HG02798 (cell line): ENCODE data around the gene NREP.

Experiments used
- ATAC-seq: cut with Tn5 transposase; IDR thresholded peaks from one replicate; pipeline ENCODE4 v1.9.1; 2021; ENCODE audit warnings: mild to moderate bottlenecking; ENCODE audit not compliant: unreplicated experiment, poor library complexity

The NREP gene

DNA sequence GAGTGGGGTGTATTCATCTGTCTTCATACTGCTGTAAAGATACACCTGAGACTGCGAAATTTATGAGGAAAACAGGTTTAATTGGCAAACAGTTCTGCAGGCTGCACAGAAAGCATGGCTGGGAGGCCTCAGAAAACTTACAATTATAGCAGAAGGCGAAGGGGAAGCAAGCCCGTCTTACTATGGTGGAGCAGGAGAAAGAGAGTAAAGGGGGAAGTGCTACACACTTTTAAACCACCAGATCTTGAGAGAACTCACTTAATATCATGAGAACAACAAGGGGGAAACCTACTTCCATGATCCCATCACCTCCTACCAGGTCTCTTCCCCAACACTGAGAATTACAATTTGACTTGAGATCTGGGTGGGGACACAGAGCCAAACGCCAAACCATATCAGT is 12.5 kb upstream of the NREP start:
- no peak for ATAC-seq

DNA sequence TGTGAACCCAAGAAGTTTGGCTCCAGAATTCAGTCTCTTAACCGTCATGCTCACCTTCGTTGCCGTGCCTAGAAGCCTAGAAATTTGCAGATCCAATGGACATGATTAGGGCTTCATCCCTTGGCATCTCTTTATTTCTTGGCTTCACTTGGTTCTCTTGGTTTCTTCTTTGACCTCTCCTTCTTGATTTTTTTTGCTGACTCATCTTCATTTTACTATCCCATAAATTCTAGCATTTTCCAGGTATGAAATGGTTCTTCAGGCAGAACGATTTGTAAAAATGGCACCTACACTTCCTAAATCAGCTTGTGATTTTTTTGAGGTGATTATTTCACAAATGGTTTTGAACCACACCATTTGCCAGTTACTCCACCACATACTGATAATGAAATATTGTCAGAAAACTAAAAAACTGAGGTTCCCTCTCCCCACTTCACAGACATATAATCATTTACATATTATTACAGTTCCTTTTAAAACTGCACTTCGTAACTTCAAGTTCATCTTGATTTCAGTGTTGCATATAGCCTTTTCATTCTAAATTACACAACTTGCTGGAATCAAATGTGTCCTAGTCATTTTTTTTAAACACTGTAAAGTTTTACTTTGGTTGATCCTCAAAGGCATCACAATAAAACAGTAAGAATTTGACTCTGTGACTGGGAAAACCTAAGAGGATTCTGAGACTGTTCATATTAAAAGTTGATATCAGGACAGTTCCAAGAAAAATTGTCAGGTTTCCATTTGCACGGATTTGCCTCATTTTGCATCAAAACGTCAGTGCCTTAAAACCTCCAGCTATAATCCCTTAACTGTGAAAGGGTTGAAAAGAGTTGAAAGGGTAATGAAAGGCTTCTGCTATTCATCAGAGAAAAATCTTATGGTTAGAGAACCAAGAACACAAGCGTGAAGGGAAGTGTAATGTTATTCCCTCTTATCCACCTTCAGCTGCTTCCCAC is 8.9 kb upstream of the NREP start:
- no peak for ATAC-seq

DNA sequence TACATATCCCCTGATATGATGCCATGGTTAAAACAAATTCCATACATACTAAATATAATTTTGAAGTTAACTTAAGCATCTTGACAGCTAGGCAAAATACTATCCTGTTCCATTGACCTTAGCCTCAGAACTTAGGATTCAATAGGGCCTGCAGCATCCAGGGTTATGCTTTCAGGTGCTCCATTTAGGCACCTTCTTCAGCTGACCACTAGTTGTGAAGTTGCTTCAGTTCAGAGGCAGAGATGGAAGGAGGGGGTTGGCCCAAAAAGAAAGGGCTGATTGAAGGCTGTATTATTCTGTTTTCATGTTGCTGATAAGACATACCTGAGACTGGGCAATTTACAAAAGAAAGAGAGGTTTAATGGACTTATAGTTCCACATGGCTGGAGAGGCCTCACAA is 7.0 kb upstream of the NREP start:
- no peak for ATAC-seq

DNA sequence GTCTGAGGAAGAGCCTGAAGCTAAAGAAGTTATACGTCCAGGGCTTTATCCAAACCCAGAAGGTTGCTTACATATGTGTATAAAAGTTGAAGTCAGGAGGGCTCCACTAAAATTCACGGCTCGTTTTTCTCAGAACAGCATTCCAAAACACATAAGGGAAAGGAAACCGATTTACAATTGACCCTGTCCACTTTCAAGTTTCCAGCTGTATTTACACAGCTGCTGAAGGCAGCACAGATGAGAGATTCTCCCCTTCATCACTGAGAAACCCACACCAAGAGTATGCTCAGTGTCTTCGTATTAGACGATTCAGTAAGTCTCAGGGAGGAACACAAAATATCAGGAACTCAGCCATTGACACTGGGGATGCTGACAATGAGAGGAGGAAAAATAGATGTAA is 5.9 kb upstream of the NREP start:
- no peak for ATAC-seq

DNA sequence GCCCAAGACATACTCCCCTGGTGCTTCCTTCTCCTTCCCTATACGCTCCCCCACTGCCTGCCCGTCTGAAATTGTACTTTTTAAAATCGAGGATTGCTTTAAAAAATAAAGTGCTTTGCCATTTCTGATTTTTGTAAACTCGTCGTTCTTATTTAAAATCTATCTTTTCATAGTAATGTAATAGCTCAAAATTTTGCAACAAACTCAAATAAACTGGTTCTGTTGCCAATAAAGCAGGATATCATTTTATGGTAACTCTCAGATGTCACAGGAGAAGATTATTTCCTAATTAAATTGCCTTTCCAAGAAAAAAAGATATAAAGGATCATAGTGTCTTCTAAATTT is 1.3 kb upstream of the NREP start:
- no peak for ATAC-seq

DNA sequence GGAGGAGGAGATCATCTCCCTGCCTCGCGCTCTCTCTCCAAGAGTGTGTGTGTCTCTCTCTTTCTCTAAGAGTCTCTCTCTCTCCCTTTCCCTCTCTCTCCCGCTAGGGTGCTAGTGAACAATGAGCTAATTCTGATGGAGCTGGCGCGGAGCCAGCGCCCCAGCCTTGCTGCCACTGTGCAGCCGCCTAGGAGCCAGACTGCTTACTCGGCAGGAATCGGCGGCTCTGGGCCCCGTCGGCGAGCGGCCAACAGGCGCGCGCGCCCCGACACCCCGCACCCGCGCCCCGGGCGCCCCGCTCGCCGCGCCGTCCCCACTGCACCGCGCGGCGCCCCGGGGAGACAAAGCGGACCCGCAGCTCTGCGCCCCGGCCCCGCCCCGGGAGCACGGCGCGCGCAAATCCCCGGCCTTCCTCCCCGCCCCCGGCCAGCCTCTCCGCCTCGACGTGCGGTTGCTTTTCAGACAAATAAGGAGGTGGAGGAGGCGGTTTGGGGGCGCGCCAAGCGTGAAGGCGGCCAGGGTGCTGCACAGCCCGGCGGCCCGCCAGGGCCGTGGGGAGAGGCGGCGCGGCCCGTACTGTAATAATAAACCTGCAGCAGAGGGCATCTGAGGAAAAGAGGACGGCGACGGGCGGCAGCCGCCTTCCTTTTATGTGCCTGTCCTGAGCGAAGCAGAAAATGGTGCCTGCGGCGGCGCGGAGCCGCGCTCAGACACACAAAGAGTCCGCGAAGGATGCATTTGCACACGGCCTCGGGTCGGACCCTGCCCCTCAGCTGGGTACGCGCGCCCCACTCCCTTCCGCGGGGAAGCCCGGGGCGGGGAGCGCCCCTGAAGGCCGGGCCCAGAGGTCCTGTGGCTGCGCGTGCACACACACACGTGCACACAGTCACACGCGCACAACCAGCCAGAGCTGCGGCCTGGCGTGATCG is 625 bp upstream of the NREP start:
- peak; percentile 86 for ATAC-seq

DNA sequence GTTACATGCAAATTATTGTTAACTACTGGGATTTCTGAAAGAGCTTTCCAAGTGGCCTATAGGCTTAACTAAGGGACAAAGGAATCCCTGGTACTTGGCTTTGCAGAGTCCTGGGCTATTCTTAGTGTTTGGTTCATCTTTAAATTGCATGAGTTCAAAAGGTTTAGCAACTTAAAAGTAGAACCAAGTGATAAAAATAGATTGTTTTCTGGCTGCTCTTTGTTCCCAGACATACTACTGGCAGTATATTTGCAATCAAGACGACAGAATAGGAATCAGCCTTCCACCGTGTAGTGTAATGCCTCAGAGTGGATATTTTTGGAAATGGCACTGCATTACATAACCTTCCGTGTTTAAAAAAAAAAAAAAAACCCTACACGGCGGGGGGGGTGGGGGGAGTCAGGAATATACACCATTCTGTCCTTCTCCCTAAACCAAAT is 1.0 kb downstream of the NREP start:
- ATAC-seq: no peak

DNA sequence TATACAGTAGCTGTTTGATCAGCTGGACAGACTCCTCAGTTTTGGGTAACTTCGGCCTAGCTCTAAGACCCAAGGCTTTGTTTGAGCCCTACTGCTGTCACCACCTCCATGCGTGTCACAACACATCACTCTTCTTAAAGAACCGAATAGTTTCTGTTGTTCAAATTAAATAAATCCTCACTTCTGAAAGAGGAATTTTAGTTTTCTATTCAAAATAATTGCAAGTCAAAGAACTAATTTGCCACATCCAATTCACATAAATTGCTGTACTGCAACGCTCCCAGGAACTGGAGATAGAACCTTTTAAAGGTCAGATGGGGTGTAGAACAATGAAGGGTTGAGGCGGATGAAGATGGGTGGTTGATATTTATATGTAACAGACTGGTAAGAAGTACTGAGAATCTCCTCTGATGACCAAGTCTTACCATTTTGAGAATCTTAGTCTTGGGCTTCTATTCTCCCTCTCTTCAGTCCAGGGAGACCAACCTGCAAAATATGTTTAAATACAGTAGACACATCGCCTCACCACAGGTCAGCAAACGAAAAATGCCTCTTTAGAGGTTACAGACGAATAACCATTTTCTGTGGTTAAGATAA is 1.6 kb downstream of the NREP start:
- no peak for ATAC-seq

DNA sequence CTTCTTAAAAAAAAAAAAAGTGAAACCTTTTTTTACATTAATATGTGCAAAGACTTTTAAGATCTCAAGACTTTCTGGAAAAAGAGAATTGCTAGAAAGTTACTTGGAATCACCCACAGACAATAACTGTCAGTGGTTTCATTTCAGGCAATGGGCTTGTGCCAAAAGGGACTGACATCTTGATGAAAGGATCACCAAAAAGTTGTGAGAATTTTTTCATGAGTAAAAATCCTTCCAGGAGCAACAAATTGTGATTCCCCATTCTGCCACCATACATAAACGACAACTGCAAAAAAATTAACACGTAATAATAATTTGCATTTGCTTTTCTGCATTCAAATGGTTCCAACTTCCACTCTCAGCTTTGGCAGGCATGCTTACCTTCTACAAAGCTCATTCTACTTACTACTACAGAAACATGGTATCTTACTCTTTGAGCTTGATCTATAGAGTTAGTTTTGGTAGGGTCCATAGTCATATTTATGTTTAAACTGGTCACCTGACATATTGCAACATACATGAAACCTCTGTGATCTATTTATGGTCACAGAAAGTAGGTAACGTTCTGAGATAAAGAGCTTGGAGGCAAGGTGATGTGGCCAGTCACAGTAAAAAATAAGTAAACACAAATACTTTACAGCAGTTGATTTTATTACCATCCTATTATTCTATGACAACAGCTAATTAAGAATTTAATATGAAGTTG is 3.0 kb downstream of the NREP start:
- ATAC-seq: no peak

DNA sequence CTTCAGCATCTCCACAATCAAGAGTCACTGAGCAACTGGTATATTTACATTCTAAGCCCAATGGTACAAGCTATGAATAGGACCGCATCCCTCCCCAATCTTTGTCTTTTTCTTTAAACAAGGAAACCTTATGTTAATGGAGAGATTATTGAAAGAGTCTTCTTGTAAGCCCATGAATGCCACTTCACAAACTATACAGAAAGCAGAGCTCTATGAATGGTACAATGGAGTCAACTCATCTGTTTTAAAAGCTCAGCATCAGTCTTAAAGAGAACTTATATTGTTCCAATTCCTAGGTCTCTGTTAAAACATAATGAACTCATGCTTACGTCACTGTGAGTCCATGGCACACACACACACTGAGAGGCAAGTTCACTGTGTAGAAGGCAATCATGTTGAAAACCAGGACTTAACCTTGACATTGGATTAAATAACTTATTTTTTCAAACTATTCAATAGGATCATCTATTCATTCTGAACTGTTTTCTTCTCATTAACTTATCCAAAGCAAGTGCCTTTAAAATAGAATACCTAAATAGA is 4.5 kb downstream of the NREP start:
- ATAC-seq: no peak

DNA sequence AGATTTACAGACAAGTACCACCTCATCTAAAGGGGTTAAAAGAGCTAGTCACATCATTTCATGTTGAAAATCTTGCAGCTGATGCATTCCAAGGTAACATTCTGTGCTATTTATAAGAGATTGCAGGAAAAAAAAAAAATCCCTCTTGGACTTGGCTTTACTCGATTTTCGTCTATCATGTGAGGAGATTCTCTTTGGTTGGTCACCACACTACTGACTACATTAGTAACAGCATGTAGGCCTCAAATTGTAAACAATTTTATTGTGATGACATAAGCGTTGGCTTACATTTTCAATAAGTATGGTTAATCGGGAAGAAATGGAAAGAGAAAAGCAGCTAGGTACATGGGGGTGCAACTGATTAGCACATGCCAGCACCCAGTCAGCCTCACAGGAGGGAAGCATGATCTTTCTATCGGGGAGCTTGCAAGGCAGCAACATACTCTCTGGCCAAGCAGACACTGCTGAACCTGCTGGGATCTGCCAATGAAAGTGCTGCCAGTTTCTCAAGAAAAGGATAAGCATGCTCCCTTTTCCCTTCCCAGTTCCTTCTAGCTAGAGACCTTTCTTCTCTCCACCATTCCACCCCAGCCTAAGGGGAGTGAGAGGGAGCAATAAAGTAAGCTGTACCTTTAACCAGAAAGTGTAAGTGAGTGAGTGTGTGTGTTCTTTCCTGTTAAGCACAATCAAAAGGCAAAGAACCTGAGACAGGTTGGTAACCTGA is 7.5 kb downstream of the NREP start:
- no peak for ATAC-seq

DNA sequence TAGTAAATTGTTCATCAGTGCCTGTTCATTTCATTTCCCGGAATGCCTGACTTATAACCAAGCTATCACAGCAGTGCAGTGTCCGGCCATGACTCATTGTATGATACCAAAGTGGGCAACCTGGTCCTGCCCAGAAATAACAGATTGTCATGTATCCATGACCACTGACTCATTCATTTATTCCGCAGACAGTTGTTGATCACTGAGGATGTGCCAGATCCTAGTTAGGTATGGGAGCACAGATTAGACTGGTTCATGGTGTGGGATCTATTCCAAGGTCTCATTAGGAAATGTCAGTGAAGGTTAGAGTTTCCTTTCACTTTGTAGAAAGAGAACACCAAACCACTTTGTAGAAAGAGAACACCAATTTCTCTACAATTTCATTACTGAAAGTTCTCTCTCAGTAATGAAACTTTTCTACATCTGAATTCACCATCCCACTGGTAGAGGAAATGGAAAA is 8.7 kb downstream of the NREP start:
- no peak for ATAC-seq

DNA sequence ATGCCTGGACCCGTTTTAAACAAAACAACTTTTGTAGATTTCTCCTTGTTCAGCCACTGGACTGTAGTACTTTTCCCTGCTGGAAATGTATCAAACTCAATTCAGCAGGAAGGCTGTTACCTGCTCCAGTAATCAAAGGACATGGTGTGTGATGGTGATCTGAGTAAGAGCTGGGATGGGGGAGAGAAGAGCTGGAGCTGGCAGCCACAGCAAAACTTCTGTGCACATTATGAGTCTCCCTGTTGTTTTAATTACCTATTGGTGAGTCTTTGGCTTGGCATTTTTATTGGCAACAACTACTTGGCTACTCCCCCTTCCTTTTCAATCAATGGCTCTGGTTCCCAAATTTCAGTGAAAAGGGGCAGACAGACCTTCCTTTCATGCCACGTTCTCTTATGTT is 9.7 kb downstream of the NREP start:
- no peak for ATAC-seq

DNA sequence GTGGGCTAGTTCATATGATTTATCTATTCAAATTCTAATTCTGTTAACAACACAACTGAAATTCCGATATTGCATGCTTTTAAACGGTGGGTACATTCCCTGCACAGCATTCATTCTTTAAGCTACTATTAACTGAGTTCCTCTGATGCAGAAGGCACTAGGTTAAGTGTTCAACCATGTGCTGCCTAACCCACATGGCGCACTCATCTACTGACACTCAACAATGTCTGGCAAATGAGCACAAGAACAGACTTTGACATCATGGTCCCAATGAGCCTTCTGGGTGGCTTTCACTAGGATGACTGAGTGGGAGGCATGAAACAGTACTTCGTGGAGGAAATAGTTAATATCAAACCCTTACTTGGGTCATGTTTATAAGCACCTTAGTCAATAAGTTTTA is 10.2 kb downstream of the NREP start:
- ATAC-seq: no peak

DNA sequence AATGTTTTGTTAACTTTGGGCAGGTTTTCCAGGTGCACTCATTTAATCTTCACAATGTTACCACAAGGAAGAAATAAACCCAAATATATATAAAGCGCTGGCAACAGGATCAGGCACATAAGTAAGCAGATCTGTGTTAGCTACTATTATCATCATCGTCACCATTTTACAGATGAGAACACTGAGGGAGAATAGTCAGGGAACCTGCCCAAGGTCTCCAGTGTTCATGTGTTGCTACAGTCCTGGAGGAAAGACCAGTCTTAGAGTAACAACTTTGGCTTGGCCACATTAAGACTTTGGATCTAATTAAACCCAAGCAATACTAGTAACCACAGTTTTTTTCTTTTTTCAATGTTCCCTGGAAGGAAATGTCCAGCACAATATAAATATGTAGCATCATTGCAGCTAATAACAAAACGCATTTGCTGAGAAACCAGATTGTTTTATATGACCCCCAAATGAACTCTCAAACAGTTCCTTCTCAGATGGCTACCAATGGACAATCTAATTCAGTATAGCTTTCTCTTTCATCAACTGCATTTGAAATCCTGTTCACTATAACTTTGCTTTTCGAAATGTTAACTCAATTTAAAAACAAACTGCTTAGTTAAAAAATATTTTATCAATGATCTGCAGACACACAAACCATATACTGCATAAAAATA is 11.8 kb downstream of the NREP start:
- ATAC-seq: no peak

DNA sequence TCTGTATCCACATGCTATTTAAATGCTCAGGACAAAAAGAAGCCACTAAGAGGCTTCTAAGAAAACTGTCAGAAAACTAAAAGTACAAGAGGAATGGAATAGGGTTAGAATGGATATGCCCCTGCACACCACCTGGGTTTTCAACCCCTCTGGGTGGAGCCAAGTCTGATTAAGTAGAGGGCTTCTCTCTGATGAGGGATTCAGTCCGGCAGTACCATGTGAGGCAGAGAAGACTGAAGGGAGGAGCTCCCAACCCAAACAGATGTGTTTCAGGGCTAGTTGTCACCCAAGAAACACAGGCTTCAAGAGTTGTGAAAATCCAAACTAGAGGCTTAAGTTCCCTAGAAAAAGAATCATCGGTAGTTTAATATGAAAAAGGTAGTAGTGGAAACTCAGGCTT is 12.5 kb downstream of the NREP start:
- ATAC-seq: no peak

DNA sequence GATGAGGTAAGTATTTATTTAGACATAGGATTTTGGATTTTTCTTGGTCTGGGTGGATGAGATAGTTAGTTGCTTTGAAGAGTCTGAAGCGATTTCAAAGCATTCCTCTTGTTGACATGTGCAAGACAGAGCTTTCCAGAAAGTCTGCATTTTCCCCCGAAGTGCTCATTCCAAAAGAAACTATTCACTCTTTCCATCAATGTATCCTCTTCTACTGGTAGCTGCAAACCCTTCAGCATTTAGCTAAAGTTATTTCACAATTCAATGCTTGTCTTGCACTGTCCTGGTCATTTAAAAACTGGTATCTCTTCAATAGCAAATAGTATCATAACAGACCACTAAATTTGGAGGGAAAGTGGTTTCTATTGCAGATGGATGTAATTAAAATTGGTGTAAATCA is 13.0 kb downstream of the NREP start:
- ATAC-seq: no peak

DNA sequence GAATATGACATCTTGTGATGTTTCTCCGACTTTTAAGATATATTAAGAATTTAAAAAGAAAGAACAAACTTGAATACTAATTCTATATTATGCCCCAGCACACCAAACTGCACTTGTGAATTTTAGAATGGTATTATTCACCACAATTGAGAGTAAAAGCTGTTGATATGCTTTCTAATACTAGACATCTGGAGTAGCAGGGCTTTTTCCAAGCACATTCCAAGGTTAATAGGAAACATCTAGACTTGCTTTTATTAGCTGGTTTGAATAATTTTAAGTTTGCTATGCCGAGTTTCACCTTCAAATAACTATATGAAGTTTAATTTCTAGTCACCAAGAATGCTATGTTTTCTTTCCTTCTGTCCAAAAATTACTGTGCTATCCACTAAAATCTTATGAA is 13.5 kb downstream of the NREP start:
- no peak for ATAC-seq
